ENCODE results near the gene ZBTB5. TPM values are rescaled to one million over a fixed set of nuclear protein-coding genes. Genes with fewer than 3 reads are reported as not detected.

The ZBTB5 gene
- total and polyA plus RNA-seq, 2 of the 13 experiments (the other 11 are each of a cell fraction or from before 2014, with no cell fraction given), result 12.5 to 20.5 TPM

DNA sequence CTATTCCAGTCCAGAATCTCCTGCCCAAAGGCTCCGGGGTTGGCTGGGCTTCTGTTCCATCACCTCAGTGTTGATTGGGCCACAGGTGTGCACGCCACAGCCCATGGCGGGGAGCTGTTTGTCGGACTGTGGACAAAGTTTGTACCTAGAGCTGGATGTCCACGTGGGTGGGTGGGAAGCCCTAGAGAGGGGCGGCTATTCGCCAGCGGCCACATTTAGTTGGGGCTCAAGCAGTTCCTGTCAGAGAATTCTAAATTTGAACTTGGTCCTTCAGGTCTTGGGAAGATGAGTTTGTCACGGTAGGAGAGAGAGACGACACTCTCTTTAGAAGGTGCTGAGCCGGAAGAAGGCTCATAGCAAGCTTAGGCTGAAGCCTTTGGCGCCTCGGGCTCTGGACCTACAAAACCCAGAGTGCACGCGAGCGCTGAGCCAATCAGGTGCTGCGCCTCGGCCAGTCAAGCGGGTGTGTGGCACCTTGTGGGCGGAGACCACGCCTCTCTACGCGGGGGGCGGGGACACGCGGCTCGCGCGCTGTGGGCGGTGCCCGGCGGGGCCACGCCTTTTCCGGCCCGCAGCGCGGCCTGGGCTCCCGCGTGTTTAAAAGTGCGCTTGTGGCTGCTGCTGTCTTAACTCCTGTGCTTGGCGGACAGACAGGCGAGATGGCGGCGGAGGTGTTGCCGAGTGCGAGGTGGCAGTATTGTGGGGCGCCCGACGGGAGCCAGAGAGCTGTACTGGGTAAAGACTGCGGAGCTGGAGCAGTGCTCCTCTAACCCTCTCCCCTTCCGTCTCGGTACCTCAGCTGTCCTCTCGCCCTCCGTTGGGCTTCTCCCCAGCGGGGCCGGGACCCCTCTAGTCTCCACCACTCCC, 20.4 kb upstream of the ZBTB5 start, which contains the start of gene POLR1E (continued):
- TF ChIP-seq, protein P1, sequence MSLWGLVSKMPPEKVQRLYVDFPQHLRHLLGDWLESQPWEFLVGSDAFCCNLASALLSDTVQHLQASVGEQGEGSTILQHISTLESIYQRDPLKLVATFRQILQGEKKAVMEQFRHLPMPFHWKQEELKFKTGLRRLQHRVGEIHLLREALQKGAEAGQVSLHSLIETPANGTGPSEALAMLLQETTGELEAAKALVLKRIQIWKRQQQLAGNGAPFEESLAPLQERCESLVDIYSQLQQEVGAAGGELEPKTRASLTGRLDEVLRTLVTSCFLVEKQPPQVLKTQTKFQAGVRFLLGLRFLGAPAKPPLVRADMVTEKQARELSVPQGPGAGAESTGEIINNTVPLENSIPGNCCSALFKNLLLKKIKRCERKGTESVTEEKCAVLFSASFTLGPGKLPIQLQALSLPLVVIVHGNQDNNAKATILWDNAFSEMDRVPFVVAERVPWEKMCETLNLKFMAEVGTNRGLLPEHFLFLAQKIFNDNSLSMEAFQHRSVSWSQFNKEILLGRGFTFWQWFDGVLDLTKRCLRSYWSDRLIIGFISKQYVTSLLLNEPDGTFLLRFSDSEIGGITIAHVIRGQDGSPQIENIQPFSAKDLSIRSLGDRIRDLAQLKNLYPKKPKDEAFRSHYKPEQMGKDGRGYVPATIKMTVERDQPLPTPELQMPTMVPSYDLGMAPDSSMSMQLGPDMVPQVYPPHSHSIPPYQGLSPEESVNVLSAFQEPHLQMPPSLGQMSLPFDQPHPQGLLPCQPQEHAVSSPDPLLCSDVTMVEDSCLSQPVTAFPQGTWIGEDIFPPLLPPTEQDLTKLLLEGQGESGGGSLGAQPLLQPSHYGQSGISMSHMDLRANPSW (CRISPR knock-in tag; IDR thresholded peaks at IDR 0.05; ENCODE audit: borderline replicate concordance), result no peak
- TF ChIP-seq GATAD2A (CRISPR knock-in tag; IDR thresholded peaks at IDR 0.05) (no peak), RBFOX2 (IDR thresholded peaks at IDR 0.05; ENCODE audit: low read depth, low read length) (peak; percentile 88), TARDBP (CRISPR knock-in tag; IDR thresholded peaks at IDR 0.05) (peak; percentile 74; the same call in 1 of the 2 replicates), CHCHD3 (CRISPR knock-in tag; IDR thresholded peaks at IDR 0.05) (no peak), BHLHE40 (IDR thresholded peaks at IDR 0.05; ENCODE audit: low read length) (peak; percentile 50), HMG20A (CRISPR knock-in tag; IDR thresholded peaks at IDR 0.05; ENCODE audit: borderline replicate concordance) (no peak), FOXO1 (CRISPR knock-in tag; IDR thresholded peaks at IDR 0.05) (no peak; the same call in 1 of the 2 replicates), ZFP36L2 (CRISPR knock-in tag; IDR thresholded peaks at IDR 0.05) (no peak), ZNF180 (CRISPR knock-in tag; IDR thresholded peaks at IDR 0.05; ENCODE audit: borderline replicate concordance, low read depth) (no peak), EEA1 (CRISPR knock-in tag; IDR thresholded peaks at IDR 0.05; ENCODE audit: borderline replicate concordance) (no peak; the same call in 1 of the 2 replicates), U2AF2 (IDR thresholded peaks at IDR 0.05; ENCODE audit: low read depth, low read length) (no peak), JUN (CRISPR knock-in tag; IDR thresholded peaks at IDR 0.05) (0 out of 2 replicates have a peak, but pooled peaks have one; percentile 24), BRCA1 (CRISPR knock-in tag; IDR thresholded peaks at IDR 0.05) (no peak), ZSCAN22 (CRISPR knock-in tag; IDR thresholded peaks at IDR 0.05) (no peak), SIN3A (IDR thresholded peaks at IDR 0.05; ENCODE audit: borderline replicate concordance, low read depth, low read length) (peak; percentile 86; the same call in 1 of the 2 replicates), TCF7L2 (IDR thresholded peaks at IDR 0.05; ENCODE audit: low read depth, low read length) (no peak)
- TF ChIP-seq, protein P2, sequence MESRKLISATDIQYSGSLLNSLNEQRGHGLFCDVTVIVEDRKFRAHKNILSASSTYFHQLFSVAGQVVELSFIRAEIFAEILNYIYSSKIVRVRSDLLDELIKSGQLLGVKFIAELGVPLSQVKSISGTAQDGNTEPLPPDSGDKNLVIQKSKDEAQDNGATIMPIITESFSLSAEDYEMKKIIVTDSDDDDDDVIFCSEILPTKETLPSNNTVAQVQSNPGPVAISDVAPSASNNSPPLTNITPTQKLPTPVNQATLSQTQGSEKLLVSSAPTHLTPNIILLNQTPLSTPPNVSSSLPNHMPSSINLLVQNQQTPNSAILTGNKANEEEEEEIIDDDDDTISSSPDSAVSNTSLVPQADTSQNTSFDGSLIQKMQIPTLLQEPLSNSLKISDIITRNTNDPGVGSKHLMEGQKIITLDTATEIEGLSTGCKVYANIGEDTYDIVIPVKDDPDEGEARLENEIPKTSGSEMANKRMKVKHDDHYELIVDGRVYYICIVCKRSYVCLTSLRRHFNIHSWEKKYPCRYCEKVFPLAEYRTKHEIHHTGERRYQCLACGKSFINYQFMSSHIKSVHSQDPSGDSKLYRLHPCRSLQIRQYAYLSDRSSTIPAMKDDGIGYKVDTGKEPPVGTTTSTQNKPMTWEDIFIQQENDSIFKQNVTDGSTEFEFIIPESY (CRISPR knock-in tag; IDR thresholded peaks at IDR 0.05), result no peak
- TF ChIP-seq, protein P3, sequence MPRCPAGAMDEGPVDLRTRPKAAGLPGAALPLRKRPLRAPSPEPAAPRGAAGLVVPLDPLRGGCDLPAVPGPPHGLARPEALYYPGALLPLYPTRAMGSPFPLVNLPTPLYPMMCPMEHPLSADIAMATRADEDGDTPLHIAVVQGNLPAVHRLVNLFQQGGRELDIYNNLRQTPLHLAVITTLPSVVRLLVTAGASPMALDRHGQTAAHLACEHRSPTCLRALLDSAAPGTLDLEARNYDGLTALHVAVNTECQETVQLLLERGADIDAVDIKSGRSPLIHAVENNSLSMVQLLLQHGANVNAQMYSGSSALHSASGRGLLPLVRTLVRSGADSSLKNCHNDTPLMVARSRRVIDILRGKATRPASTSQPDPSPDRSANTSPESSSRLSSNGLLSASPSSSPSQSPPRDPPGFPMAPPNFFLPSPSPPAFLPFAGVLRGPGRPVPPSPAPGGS (CRISPR knock-in tag; IDR thresholded peaks at IDR 0.05), result peak; percentile 70; the same call in 1 of the 2 replicates
- TF ChIP-seq, protein P4, sequence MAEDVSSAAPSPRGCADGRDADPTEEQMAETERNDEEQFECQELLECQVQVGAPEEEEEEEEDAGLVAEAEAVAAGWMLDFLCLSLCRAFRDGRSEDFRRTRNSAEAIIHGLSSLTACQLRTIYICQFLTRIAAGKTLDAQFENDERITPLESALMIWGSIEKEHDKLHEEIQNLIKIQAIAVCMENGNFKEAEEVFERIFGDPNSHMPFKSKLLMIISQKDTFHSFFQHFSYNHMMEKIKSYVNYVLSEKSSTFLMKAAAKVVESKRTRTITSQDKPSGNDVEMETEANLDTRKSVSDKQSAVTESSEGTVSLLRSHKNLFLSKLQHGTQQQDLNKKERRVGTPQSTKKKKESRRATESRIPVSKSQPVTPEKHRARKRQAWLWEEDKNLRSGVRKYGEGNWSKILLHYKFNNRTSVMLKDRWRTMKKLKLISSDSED (CRISPR knock-in tag; IDR thresholded peaks at IDR 0.05), result no peak

Data from HepG2 (cell line).